Stimulated activated CD4-positive, alpha-beta T cell treated with anti-CD3 and anti-CD28 coated beads, Interleukin-2, amount 100 ng/mL, for 24 hours (primary cell): ENCODE results near the gene PAPLN.
"Not testable (repeated sequence)": the region's sequence is repeated elsewhere in the genome, so short reads cannot be mapped to it uniquely, and the experiment has no call there.

ENCODE experiments used
- DNase-seq, 2 donors: peaks; one replicate each; pipeline ENCODE4 v3.0.0-alpha.2; 2020

PAPLN gene

DNA sequence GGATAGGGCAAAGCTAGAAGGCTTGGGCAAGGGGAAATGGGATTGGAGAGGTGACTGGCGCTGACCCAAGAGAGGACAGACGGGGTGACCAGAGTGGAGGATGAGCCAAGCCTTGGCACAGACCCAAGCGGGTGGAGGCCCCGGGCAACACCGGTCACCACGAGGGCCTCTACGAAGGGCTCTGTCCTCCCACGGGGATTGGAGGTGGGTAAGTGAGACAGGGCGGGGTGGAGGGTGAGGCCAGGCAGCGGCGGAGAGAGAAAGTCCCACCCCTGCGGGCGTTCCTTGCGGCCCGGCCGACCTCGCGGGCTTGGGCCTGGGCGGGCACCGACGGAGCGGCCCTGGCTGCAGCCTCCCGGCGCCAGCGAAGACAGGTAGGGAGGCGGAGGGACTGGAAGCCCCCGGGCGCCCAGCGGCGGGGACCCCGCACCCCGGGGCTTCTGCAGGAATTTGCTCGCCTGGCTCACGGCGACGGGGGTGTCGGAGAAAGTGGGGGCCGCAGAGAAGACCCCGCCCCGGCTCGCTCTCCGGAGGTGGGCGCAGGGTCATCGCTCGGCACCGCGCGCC lies at the start of gene PAPLN:
Gene PAPLN (plus strand): TSS at position 288 of the 567 bp plus-strand sequence. CDS start 2,273 bp downstream, outside the sequence.
- no peak for DNase-seq

DNA sequence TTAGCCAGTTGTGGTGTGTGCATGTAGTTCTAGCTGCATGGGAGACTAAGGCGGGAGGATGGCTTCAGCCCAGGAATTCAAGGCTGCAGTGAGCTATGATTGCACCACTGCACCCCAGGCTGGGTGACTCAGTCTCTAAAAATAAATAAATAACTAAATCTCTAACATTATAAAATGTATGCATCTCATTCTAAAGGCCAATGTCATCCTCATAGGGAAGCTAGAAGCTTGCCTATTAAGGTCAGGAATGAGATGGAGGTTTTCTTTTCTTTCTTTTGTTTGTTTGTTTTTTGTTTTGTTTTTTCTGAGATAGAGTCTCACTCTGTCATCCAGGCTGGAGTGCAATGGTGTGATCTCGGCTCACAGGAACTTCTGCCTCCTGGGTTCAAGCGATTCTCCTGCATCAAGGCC lies 48.8 kb upstream of the PAPLN start:
- DNase-seq, result no peak

DNA sequence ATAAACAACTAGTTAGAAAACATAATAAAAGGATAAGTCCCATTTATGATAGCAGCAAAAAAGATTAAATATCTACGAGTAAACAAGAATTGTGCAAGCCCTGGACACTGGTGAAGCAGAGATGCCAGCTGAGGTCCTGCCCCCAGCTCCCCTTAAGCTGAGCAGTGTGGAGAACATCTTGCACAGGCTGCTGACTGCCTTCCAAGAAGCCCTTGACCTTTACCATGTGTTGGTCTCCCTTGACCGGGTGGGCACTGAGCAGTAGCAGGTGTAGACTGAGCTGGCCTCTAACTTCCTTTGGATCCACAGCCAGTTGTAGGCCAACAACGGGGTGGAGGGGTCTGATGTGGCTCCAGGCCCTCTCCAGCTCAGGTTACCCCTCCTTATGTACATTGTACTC lies 47.7 kb upstream of the PAPLN start:
- no peak for DNase-seq

GRCh38 chr14:73191441-73191840 lies 45.9 kb upstream of the PAPLN start:
- DNase-seq, result no peak

- not testable (repeated sequence) for DNase-seq
Measured at GRCh38 chr14:73194306-73194705, 43.0 kb upstream of the PAPLN start.

- no peak for DNase-seq
Measured at GRCh38 chr14:73198253-73198652, 39.1 kb upstream of the PAPLN start.

DNA sequence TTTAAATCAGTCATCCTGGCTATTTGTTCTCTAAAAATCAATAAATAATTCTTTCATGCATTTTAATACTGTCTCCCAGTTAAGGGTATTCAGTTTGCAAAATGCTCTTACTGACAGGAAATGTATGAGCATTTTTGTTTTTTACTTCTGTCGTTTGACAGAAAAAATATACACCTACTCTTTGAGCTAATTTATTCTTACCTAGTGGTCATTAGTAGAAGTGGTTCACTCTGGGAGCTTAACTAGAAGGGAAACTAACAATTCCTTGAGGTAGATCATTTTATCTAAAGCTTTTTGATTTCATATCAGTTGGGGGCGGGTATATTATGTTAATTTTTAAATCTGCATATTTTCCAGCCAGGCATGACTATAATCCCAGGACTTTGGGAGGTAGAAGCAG lies 33.8 kb upstream of the PAPLN start:
- no peak for DNase-seq

DNA sequence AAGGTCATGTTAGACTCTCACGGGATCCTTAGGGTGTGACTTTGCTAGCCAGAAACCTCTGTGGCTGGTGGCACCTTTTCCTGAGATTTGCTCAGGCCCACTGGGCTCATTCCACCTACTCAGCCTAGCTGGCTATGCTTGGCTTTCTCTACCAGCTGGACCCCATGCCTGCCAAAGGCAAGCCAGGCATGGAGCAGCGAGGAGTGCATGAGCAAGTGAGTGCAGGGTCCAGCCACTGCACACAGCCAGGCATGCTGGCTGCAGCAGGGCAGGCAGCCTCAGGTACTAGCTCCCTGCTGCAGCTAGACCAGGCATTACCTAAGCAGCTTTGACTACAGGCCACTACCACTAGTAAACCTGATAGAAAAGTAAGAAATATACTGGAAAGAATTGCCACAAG lies 29.7 kb upstream of the PAPLN start:
- DNase-seq, result no peak

DNA sequence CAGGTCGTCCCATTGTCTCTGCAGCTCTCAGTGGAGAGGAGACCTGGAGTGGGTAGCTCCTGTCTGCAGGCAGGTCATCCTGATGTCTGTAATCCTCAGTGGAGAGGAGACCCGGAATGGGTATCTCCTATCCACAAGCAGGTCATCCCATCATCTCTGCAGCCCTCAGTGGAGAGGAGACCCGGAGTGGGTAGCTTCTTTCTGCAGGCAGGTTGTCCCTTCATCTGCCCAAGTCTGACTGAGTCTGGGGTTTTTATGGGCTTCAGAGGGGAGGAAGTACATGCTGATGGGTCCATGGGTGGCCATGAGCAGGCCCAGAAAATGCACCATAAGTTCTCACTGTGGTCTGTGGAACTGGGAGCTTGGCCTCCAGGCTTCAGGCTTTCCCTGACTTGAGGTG lies 28.9 kb upstream of the PAPLN start:
- no peak for DNase-seq

DNA sequence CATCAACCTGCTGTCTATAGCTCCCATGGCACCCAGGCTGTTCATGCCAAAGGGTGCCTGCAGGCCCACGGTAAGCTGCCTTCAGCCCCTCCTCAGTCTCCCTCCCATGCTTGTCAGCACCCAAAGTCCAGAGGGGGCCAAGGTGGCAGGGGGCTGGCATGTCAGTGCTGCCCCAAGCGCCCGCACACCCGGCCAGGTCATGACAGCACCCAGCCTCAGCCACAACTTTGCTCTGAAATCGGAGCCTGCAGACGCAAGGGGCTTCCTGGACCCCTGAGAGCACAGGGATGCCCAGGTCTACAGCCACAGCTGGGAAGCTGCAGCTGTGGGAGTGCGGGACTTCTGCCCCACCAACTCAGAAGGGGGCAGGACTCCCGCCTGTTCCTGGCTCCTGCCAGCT lies 28.5 kb upstream of the PAPLN start:
- no peak for DNase-seq

- DNase-seq, result no peak
Measured at GRCh38 chr14:73209953-73210352, 27.4 kb upstream of the PAPLN start.

- DNase-seq, result no peak
Measured at GRCh38 chr14:73211251-73212040, 25.9 kb upstream of the PAPLN start.

DNA sequence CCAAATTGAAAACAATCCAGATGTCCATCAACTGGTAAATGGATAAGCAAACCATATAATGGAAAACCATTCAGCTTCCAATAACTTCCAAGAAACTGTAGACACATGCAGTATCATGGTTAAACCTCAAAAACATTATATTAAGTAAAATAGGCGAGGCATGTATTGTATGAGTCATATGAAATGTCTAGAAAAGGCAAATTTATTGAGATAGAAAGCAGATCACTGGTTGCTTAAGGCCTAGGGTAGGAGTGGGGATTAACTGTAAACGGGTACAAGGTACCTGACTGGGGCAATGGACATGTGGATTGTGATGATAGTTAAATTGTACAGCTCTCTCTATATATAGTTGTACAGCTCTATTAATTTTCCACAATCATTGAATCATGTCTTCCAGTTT lies 21.3 kb upstream of the PAPLN start:
- DNase-seq, result no peak

DNA sequence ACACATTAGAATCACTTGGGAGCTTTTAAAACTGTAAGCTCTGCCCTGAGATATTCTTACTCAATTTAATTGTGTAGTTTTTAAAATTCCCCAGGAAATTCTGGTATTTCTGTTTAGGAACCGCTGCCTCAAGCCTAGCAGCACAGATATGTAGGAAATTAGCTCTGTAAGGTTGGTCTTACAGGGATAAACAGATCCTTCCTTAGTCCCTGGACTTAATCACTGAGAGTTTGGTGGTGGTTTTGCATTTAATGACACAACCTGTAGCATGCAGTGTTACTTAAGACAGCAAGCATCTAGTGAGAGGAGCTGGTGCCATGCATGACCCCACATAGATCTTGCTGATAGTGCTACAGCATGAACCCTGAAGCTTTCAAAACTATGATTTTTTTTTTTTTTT lies 19.9 kb upstream of the PAPLN start:
- DNase-seq, result no peak

DNA sequence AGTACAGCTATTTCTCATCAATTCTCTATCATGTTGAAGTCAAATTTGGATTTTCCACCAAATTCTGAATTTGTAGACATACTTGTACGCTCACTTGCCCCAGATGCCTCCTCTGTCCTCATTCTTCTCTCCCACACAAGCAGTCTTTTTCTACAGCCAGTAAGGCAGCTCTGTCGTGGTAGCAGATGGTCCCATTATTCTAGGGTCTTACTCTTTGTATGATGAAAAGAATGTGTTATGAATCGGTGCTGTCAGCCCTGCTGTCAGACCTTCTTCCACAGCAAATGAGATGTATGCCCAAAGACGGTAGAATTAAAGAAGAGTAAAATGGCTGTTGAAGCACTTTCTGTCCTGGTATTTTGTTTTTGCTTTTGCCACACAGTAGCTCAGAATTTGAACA lies 17.2 kb upstream of the PAPLN start:
- DNase-seq, result no peak

DNA sequence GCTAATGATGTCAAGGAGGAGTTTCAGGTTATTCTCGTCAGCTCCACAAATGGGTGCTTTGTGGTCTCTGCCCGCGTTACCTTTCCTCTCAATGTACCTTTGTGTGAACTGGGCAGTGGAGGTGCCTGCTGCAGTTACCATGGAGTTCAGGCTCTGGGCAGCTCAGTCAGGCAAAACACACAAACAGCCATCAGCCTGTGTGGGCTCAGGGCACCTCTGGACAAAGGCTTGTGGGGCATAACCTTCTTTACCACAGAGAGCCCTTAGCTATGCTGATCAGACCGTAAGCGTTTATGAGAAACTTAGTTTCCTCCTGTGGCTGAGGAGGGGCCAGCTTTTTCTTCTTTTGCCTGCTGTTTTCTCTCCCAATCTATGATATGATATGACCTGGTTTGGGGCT lies 16.7 kb upstream of the PAPLN start:
- no peak for DNase-seq

GRCh38 chr14:73221945-73222344 lies 15.4 kb upstream of the PAPLN start:
- DNase-seq, result no peak

- no peak for DNase-seq
Measured at GRCh38 chr14:73223049-73223448, 14.3 kb upstream of the PAPLN start.

DNA sequence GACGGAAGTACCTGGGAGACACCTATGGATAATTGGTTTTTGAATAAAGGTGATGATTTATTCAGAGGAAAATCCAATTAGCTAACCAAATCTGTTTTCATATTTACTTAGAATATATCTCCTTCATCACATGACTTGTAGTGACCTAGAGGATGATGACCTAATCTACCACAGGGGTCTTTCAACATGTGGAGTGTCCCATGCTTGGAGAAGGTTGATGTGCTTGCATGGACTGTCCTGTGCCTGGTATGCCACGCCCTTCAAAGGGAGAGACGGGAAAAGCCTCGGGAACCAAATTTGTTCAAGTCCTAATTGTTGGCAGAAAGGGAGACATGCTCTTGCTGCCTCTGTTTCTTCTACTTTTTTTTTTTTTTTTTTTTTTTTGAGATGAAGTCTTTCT lies 11.8 kb upstream of the PAPLN start:
- no peak for DNase-seq

DNA sequence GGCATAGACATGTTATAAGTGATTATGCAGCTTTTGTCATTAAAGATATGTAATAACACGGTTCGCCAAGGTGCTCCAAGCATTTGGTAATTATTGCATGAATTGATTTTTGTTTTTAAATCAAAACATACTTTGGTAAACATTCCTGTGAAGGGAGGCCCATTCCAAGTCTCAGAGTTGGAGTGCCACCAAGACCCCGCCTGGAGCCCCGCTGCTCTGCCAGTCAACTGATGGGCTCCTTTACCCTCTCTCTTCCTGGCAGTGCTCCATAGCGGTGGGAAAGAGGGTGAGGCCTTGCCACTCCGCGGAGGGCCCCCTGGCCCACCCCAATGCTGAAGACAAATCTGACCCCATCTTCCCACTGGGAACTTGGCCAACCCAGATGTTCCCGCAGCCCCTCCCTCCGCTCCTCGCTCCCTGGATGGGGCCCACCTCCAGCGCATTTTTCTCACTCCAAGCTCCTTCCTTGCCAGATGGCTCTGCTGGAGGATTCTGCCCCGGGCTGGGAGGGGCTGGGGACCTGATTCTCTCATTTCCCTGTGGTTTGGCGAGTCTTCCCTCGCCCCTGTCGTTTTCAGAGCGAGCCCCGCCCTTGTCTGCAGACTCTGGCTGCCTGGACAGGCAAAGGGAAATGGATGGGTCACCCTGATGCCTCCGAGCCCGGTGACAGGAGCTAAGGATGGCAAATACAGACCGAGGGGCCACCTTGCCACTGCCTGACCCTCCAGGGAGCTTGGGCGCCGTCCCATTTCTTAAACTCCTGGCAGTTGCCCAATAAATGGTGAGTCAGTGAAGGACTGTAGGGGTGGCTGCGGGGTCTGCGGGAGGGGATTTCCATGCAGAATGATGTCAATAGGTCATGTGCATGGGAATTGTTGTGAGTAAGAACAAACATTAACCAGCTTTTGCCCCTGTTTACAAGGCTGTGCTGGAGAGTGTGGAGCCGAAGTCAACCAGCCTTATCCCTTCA lies 9.2 kb upstream of the PAPLN start:
- no peak for DNase-seq

- DNase-seq, result no peak
Measured at GRCh38 chr14:73230051-73230450, 7.3 kb upstream of the PAPLN start.

- DNase-seq, result no peak
Measured at GRCh38 chr14:73231981-73232851, 5.1 kb upstream of the PAPLN start.

GRCh38 chr14:73232984-73233383 lies 4.3 kb upstream of the PAPLN start:
- no peak for DNase-seq
